ENCODE measurements around the gene BCL2L11. TPM values are rescaled to one million over a fixed set of nuclear protein-coding genes. Genes with fewer than 3 reads are reported as not detected.

Gene BCL2L11
- total RNA-seq, 1 donor from 2014 or later = 3.7 TPM

DNA sequence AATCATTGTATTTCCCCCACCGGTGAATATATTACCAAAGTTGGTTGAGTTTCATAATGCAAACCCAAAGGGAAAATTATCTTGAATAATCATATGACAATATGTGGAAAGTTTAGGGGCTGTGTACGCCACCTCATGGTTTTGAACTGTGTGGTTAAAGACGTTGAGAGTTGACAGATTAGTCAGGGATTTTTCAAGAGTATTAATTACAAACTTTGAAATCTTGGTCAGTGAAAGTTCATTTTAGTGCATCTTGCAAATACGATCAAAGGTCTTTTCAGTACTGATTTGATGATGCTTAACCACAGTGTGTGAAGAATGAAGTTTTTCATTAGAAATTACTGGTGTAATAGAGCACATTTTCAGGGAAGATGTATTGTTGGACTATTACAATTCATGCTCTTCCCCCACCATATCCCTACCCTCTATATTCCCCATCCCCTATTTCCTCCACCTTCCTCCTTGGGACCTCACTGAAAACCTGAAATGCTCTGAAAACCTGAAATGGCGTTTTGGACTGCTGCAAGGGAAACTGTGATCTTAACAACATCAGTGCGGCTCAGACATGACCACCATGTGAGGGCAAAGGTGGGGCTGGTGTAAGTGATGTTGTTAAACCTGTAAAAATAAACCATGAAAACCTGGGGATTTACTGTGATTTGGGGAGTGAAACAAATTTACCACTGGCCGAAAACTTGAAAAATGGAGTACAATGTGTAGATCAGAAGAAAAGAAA, 4.5 kb upstream of the BCL2L11 start:
- no peak for DNase-seq (ENCODE audit: low read depth)
- no peak for FAIRE-seq

DNA sequence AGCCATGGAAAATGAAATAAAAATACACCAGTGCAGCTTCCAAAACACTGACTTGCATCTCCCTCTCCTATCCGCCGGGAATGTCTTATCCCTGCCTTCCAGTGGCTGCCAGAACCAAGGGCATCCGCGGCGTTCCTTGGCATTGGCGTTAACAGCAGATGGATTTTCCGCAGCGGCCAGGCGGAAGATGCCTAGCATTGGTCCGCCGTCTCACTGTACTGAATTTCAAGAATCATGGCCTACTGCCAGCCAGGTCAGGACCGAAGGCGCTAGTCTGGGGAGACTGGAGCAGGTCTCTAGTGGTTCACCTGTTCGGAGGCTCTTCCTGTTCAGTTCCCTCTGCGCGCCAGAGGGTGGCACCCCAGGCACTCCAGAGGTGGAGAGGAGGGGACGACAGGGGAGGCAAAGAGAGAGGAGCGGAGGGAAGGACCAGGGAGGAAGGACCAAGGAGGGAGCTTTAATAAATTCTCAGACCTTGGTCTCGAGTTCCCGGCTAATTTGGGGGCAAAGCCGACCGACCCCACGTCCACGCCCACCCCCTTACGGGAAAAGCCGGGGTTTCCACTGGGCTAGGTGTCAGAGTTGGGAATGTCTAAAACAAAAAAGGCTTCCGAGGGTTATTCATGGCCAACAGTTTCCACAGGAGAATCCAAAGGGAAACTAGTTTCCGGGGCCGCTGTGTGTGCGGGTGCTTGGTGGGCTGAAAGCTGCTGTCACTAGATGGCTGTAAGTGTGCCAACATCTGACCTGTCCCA, 3.7 kb upstream of the BCL2L11 start:
- TF ChIP-seq, protein P1, sequence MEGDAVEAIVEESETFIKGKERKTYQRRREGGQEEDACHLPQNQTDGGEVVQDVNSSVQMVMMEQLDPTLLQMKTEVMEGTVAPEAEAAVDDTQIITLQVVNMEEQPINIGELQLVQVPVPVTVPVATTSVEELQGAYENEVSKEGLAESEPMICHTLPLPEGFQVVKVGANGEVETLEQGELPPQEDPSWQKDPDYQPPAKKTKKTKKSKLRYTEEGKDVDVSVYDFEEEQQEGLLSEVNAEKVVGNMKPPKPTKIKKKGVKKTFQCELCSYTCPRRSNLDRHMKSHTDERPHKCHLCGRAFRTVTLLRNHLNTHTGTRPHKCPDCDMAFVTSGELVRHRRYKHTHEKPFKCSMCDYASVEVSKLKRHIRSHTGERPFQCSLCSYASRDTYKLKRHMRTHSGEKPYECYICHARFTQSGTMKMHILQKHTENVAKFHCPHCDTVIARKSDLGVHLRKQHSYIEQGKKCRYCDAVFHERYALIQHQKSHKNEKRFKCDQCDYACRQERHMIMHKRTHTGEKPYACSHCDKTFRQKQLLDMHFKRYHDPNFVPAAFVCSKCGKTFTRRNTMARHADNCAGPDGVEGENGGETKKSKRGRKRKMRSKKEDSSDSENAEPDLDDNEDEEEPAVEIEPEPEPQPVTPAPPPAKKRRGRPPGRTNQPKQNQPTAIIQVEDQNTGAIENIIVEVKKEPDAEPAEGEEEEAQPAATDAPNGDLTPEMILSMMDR (IDR thresholded peaks at IDR 0.05; ENCODE audit: insufficient read depth, low read length, severe bottlenecking) = peak; percentile 91
- Histone ChIP-seq H3K36me3 (ENCODE audit: control insufficient read depth, insufficient read depth, low read length) (no peaks in the 10 kb centered on the region), H3K4me3 (ENCODE audit: low read depth, low read length) (peak overlapping the region; percentile 44), H3K27me3 (ENCODE audit: control insufficient read depth, insufficient read depth, low read length) (peaks cover 1% of the 10 kb centered on the region)
- DNase-seq (ENCODE audit: low read depth) = peak; percentile 61
- FAIRE-seq = no peak

More for the DNA sequence above, 4.5 kb upstream of the BCL2L11 start:
- TF ChIP-seq, protein P1 (IDR thresholded peaks at IDR 0.05; ENCODE audit: insufficient read depth, low read length, severe bottlenecking) = no peak
- H3K4me3 ChIP-seq (ENCODE audit: low read depth, low read length) = no peak overlapping the region
- peaks cover 1% of the 10 kb centered on the region for H3K27me3 ChIP-seq (ENCODE audit: control insufficient read depth, insufficient read depth, low read length)
- H3K36me3 ChIP-seq (ENCODE audit: control insufficient read depth, insufficient read depth, low read length) = no peaks in the 10 kb centered on the region

DNA sequence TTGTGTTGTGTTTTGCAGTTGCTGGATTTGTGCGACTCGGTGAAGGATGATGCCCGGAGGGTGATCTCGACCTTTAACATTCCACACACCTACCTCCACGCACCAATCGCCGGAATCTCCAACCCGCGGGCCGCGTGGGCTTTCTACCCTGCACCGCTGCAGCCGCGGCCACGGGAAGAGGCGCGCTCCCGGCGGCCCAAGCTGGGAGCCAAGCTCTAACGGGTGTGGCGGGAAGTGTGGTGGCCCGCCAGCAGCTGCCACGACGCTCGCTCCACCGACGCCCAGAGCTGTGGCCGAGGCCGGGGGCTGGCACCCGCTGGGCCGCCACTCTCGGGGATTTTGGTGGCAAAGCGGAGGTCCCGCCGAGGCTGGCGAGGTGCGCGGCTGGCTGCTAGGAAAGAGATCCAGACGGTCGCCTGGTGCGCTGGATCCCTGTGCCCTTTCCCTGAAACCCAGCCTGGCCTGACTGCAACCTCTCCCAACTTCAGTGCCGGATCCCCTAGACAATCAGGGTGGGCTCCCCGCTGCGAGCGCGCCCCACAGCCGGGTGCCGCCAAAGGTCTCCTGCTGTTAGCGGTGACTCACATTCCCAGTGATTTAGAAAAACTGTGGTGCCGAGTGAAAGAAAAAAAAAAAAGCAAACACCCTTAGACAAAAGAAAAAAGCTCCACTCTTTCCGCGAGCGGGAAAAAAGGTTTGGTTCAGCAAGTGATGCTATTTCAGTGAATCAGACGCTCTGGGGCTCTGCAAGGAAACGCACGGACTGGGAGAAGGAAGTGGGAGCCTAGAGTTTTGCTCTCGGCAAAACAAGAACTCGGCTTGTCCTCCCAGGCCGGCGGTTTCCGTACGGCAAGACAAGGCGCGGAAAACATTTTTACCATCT, 2.9 kb upstream of the BCL2L11 start:
- DNase-seq (ENCODE audit: low read depth) (peak; percentile 77), FAIRE-seq (no peak)
- Histone ChIP-seq H3K36me3 (ENCODE audit: control insufficient read depth, insufficient read depth, low read length) (no peaks in the 10 kb centered on the region), H3K4me3 (ENCODE audit: low read depth, low read length) (peak overlapping the region; percentile 44), H3K27me3 (ENCODE audit: control insufficient read depth, insufficient read depth, low read length) (peaks cover 1% of the 10 kb centered on the region)
- TF ChIP-seq, protein P1 (IDR thresholded peaks at IDR 0.05; ENCODE audit: insufficient read depth, low read length, severe bottlenecking) = no peak

DNA sequence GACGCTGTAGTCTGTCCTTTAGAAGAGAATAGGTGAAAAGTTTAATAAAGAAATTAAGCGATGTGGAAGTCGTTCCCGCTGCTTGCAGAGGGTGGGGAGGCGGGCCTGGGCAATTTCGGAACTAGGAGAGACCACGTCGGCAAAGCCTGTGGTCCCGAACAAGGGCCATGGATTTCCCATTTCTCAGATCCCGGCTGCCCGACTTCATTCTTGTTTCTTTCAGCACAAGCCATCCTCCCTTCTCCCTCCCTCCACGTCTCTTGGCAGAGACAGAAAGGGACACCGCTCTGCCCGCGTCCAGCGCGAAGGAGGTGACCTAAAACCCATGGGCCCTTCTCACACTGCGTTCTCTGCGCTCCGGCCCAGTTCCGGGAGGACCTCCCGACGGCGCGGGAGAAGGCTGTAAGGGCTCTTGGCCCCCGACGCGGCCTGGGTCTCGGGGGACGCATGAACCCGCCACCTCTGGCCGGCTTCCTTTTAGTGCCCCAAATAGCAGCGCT, 2.2 kb upstream of the BCL2L11 start:
- TF ChIP-seq, protein P1 (IDR thresholded peaks at IDR 0.05; ENCODE audit: insufficient read depth, low read length, severe bottlenecking) = no peak
- H3K36me3 ChIP-seq (ENCODE audit: control insufficient read depth, insufficient read depth, low read length) = no peaks in the 10 kb centered on the region
- FAIRE-seq (no peak), DNase-seq (ENCODE audit: low read depth) (no peak)
- no peak overlapping the region for H3K4me3 ChIP-seq (ENCODE audit: low read depth, low read length)
- H3K27me3 ChIP-seq (ENCODE audit: control insufficient read depth, insufficient read depth, low read length) = peaks cover 1% of the 10 kb centered on the region

DNA sequence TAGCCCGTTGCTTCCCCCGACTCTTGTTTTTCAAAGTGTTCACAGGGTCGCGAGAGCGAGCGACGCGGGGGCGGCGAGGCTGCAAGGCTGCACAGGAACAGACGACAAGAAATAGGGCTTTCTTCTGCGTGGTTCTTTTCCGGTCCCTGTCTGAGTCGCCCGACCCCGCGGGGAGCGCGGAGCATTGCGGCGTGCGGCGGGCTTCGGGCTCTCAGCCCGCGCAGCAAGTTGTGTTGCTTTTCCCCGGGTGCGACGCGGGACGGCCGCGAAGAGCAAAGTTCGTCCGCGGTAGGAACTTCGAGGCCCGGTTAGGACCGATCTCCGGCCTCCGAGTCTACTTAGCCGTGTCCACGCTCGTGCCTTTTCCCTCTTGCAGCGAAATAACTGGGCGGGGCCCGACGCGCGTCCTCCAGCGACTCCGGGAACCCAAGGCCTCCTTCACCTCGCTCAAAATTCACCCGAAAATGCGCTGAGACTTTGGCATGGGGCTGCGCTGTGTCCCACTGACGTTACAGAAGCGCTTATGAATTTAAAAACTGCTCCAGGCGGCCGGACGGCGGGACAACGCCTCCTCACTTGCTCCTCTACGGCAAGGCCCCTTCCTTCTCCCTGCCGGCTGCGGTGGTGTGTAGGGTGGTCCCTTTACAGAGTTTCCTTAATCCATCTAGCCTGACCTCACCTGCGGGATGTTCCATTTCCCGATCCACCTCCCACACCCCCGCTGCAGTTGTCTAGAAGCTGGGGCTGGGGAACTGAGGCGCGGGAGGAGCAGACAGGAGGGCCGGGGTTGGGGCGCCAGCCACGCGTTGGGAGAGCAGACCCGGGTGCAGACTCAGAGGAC, 1.5 kb upstream of the BCL2L11 start:
- Histone ChIP-seq H3K27me3 (ENCODE audit: control insufficient read depth, insufficient read depth, low read length) (peaks cover 1% of the 10 kb centered on the region), H3K36me3 (ENCODE audit: control insufficient read depth, insufficient read depth, low read length) (peaks cover 3% of the 10 kb centered on the region), H3K4me3 (ENCODE audit: low read depth, low read length) (no peak overlapping the region)
- no peak for FAIRE-seq
- no peak for DNase-seq (ENCODE audit: low read depth)
- TF ChIP-seq, protein P1 (IDR thresholded peaks at IDR 0.05; ENCODE audit: insufficient read depth, low read length, severe bottlenecking) = no peak

Measured in bronchial epithelial cell (primary cell).